Eye (tissue), 1 donor: ENCODE results near the gene NLRC3.
"Not testable (repeated sequence)": the region's sequence is repeated elsewhere in the genome, so short reads cannot be mapped to it uniquely, and the experiment has no call there.

ENCODE experiments used
- DNase-seq: peaks from one replicate; pipeline ENCODE4 v3.0.0-alpha.2; 2015

Gene NLRC3

DNA sequence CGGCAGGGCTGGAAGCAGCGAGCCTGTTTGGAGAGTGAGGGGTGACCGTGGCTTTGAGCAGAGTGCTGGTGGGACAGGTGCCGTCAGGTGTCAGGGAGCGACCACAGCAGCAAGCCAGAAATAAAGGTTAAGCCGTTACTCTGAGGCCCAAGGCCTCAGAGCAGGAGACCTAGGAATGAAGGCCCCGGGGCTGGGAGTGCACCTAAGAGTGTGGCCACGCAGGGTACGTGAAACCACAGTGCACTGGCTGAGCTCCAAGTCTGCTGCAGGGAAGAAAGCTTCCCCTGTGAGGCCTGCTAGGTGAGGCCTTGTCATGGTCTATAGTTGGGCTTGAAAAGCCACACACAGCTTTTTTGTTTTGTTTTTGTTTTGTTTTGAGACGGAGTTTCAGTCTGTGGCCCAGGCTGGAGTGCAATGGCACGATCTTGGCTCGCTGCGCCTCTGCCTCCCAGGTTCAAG lies 67.7 kb downstream of the NLRC3 start:
- no peak for DNase-seq

DNA sequence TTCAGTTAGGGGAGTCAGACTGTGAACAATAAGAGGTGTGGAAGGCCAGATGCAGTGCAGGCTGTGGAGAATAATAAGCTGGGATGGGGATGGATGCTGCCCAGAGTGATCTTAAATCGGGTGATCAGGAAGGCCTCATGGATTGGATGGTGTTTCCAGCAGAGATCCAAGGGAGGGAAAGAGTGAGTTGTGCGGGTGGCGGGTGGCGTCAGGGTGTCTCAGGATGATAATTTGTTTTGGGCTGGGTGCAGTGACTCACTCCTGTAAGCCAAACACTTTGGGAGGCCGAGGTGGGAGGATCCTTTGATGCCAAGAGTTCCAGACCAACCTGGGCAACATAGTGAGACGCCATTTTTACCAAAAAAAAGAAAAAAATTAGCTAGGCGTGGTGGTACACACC lies 68.5 kb downstream of the NLRC3 start:
- DNase-seq: no peak

DNA sequence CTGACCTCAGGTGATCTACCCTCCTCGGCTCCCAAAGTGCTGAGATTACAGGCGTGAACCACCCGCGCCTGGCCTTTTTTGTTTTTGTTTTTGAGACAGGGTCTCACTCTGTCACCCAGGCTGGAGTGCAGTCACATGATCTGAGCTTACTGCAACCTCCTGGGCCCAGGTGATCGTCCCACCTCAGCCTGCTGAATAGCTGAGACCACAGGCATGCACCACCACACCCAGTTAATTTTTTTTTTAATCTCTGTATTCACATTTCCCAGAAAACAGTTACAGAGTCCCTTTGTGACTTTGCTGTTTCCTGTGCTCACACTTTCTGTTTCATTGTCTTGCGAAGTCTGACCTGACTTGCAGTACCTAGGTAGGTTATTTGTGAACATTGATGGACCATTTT lies 73.7 kb downstream of the NLRC3 start:
- no peak for DNase-seq

DNA sequence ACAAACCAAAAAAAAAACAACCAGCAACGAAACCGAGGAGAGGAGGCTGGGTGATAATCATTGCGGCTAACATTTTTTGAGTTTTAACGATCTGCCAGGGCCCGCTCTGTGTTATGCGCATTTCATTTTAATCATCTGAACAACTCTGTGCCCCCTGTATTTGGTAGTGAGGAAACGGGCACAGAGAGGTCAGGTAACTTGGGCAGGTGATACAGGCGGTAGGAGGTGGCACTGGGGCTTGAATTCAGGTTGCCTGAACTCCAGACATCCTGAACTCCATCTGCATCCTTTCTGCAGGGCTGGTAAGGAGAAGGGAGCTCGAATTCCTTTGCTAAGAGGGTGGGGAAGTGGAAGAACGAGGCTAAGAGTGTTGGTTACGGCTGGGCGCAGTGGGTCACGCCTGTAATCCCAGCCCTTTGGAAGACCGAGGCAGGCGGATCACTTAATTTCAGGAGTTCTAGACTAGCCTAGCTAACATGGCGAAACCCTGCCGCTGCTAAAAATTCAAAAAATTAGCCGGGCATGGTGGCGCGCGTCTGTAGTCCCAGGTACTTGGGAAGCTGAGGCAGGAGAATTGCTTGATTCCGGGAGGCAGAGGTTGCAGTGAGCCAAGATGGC lies 75.3 kb downstream of the NLRC3 start:
- no peak for DNase-seq

DNA sequence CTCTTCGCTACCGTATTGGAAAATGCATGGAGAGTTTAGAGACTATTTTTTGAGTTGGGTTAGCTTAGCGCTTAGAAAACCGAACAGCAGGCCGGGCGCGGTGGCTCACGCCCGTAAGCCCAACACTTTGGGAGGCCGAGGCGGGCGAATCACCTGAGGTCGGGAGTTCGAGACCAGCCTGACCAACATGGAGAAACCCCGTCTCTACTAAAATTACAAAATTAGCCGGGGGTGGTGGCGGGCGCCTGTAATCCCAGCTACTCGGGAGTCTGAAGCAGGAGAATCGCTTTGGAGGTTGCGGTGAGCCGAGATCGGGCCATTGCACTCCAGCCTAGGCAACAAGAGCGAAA lies 75.8 kb downstream of the NLRC3 start:
- DNase-seq: not testable (repeated sequence)

DNA sequence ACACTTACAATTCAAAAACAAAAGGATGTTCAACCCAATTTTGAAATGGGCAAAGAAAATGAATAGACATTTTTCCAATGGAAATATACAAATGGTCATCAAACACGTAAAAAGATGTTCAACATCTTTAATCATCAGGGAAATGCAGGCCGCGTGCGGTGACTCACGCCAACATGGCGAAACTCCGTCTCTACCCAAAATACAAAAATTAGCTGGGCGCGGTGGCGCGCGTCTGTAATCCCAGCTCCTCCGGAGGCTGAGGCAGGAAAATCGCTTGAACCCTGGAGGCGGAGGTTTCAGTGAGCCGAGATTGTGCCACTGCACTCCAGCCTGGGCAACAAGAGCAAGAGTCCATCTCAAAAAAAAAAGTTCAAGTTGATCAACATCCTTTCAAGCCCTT lies 78.2 kb downstream of the NLRC3 start:
- no peak for DNase-seq

DNA sequence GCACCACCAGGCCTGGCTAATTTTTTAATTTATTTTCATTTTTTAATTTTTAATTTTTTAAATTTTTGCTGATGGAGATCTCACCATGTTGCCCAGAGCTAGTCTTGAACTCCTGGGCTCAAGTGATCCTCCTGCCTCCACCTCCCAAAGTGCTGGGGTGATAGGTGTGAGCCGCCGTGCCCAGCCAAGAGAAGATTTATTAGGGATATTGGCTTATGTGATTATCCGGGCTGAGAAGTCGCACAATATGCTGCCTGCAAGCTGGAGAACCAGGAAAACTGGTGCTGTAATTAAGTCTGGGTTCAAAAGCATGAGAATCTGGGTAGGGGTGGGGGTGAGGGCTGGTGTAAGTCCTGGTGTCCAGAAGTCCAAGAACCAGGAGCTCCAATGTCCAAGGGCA lies 79.4 kb downstream of the NLRC3 start:
- no peak for DNase-seq

DNA sequence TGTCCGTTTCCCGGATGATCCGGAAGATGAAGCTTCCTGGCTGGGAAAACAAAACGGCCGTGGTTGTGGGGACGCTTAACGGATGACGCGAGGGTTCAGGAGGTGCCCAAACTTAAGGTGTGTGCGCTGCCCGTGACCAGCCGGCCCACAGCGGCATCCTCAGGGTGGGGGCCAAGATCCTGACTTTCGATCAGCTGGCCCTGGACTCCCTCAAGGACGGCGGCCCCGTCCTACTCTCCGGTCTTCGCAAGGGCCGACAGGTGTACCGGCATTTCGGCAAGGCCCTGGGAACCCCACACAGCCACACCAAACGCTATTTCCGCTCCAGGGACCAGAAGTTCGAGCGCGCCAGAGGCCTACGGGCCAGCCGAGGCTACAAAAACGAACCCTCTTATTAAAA lies 80.8 kb downstream of the NLRC3 start:
- DNase-seq: no peak

DNA sequence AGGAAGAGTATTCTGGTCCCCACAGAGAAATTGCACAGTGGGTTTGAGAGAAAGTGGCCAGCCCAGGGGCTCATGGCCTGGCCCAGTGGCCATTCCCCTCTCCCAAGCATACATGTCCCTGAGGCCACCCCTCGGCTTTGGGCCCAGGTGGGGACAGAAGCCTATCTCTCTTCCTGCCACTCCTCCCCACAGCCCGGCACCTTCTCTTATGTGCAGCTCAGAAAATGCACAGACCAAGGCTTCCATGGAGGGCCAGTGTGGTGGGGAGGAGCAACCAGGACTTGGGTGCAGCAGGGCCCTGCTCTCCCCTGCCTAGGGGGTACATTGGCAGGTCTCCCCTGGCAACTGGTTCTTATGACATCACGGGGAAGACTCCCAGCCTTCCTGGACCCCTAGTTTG lies 82.0 kb downstream of the NLRC3 start, which contains the start of gene C16orf90:
C16orf90 (minus strand) TSS at position 314 of the 400 bp plus-strand sequence; CDS start at position 246, 68 bp downstream.
- DNase-seq: no peak

DNA sequence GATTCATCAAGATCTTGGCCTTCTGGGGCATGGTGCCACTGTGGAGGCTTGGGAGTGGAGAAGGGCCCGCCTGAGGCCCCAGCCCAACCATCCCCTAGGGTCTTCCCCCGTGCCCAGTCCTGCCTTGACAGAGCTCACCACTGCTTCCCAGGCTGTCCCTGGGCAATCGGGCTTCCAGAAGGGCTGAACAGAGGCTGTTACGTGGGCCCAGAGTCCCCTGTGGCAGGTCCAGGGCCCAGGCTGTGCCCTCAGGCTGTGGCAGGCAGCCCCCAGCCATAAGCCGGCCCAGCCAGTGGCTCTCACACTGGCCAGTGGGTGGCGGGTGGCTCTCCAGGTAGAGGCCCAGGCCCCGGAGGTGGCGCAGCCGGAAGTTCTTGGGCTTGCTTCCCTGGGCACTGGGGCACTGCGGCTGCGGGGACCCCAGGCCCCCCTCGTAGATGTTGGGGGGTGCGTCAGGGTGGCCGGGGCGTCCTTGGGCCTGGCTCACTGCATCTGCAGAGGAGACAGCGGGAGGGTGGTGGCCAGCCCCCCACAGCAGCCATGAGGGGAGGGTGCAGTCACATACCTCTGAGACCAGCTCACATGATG lies 82.7 kb downstream of the NLRC3 start:
- no peak for DNase-seq

DNA sequence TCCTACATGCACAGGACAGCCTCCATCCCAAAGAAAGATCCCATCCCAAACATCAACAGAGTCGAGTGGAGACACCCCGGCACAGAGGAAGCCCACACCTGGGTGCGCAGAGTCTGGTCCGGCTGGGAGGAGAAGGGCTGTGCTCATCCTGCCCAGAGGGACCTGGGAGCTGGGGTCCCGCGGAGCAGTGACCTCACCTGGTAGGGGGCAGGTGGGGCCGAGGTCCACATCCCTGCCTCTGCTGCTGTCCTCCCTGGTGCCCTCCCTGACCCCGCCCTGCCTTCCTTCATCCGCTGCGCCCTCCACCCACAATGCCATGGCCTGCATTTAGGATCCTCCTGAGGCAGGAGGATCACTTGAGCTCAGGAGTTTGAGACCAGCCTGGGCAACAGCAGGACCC lies 84.8 kb downstream of the NLRC3 start:
- no peak for DNase-seq

DNA sequence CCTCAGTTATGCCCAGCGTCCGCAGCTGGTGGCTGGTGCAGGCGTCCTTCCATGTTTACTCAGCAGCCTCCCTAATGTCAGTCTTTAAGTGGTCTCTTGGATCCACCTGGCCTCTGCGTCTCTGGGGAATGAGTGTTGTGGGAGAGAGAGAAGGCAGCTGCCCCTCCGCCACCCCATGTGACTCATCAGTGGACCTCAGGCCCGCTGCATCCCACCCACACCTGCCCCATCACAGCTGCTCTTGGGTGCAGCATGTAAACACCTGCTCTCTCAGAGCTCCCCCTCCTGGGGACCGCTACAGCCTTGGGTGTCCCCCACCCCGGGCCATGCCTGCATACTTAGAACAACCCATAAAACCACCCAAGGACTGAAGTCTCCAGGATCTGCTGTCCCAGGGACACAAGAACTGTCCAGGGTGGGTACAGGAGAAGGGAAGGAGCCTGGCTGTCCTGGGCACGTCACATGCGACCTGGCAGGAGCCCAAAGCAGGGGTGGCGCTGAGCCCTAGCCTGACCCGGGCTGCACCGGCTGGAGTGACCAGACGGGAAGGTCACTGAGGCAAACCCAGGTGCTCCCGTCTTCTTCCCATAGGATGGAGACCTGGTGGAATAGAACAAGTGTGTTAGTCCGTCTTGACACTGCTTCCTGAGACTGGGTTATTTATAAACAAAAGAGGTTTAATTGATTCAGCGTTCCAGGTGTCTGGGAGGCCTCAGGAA lies 86.1 kb downstream of the NLRC3 start:
- DNase-seq: peak; percentile 37
